Stimulated activated CD4-positive, alpha-beta T cell treated with anti-CD3 and anti-CD28 coated beads, Interleukin-4, amount 100 ng/mL, for 4 hours (primary cell): Measurements from ENCODE around the gene S100A1.
"Not testable (repeated sequence)": the region's sequence is repeated elsewhere in the genome, so short reads cannot be mapped to it uniquely, and the experiment has no call there.

ENCODE experiments used
- DNase-seq, 2 experiments: peaks; one replicate each; pipeline ENCODE4 v3.0.0-alpha.2; 2020

S100A1 gene

DNA sequence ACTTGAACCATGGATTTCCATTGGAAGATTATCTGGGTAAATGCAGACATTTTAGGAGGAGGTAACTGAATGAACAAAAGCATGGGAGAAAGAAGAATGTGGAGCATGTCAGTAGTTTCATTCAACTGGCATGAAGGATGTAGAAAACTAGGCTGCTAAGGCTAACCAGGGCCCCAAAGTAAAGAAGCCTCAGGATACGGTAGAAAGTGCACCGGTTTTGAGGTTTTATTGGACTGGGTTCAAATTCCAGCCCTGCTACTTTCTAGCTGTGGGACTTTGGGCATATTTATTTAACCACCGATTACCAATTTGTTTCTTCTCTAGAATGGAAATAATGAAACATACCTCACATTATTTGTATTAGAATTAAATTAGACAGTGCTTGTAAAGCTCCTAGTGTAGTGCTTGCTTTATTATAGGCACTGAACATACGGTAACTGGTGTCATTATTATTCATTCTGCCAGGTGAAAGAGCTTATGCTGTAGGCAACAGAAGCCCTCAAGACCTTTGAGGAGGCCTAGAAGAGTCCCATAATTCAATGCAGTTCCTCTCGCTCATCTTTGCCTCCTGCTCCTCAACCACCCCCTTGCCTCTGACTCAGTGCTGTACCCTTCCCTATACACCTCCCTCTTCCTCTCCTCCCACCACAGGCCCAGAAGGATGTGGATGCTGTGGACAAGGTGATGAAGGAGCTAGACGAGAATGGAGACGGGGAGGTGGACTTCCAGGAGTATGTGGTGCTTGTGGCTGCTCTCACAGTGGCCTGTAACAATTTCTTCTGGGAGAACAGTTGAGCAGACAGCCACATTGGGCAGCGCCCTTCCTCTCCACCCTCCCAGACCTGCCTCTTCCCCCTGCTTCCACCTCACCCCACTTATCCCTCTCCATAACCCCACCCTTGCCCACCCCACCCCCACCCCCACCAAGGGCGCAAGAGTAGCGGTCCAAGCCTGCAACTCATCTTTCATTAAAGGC, 3.1 kb downstream of the S100A1 start:
- no peak for DNase-seq

DNA sequence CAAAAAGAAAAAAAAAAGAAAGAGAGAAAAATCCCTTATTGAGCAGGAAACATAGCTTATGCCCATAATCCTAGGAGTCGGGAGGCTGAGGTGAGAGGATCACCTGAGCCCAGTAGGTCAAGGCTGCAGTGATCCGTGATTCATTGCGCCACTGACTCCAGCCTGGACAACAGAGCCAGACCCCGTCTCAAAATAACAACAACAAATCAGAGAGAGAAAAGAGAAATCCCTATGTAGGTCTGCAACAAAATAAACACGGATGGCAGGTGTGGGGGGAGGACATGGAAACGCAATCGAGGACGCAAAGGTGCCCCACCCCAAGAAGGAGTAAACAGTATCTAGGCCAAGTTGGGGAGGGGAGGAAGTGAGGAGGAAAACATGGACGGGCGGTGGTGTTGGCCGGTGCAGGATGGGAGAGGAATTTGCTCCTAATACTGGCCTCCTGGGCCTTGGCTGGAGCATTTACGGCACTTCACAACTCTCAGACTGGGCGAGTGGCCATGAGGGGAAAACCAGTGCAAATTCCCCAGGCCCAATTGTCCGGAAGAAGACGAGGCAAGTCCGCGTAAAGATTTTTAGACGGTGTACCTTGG, 5.0 kb downstream of the S100A1 start:
- no peak for DNase-seq

DNA sequence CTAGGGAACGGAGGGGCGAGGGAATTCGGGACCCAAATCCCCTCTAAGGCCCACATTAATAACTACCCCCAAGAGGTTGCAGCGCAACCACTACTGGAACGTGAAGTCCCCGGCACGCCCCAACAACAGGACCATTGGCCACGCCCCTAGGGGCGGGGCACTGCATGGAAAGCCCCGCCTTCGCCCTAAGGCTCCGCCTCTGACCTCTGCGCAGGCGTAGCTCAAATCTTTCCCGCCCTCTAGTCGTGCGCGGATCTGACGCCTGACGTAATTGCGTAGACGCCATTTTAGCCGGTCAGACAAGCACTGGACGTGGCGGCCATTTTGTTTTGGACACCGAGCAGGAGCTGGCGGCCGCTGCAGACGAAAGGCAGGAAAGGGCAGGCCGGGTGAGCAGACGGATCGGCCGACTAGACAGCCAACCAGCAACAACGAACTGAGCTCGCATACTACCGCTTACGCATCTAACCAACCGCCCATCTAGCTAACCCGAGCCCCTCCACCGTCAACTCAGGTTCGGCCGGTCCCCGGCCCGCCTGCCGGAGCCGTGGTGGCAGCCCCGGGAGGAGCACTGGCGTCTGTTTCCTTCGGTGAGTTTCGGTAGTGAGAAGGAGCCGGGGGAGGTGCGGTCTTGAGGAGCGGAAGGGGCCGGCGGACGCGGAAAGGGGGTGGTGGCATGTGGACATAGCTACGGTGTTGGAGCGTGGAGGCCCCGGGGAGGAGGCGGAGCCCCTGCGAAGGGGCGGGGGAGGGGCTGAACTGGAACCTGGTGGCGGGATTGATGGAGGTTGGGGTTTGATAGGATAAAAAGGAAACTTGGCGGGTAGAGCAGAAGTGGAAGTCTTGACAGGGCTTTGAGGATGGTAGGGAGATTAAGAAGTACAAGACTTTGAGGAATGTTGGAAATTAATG, 5.8 kb downstream of the S100A1 start, which contains the start of gene CHTOP:
Gene CHTOP, plus strand, starts transcription at position 313 of the 912 bp plus-strand sequence. CDS start 2,523 bp downstream, outside the sequence.
- DNase-seq: peak; percentile 92 to 96

DNA sequence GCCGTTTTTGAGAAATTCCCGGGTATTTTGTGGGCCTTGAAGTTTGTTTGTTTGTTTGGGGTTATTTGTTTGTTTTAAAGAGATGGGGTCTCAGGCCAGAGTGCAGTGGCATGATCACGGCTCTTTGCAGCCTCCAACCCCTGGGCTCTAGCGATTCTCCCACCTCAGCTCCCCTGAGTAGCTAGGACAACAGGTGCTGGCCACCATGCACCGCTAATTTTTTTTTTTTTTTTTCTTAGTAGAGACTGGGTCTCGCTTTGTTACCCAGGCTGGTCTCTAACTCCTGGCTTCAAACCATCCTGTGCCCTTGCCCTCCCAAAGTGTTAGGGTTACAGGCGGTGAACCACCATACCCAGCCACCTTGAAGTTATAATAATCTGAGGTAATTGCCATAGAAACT, 7.6 kb downstream of the S100A1 start:
- no peak for DNase-seq

DNA sequence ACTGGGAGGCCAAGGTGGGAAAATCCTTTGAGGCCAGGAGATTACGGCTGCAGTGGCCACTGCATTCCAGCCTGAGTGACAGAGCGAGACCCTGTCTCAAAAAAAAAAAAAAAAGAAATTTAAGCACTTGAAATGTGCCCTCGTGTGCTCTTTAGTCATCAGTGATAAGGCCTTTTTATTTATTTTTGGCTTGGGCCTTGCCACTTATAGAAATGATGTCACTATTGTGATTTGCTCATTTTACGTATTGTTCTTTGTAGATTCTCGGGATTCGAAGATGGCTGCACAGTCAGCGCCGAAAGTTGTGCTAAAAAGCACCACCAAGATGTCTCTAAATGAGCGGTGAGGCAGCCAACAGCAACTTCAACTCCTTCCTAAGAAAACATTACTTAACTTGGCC, 8.1 kb downstream of the S100A1 start:
- DNase-seq: no peak

GRCh38 chr1:153638261-153638660, 10.0 kb downstream of the S100A1 start:
- no peak for DNase-seq

DNA sequence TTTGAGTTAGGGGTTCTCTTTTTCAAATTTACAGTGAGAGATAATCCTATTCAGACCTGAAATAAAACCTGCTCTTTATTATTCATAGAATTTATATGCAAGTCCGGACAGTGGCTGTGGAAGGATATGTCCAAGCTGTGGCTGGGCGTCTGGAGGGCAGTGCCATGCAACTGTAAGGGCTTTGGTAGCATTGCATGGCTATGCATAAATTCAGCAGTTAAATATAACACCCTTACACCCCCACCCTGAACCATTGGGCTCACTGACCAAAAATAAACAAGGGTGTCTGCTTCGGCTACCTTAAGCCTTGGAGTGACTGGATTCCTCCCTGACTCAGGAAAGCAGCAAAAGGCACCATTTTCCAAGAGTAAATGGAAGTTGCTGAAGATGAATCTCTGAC, 11.0 kb downstream of the S100A1 start:
- DNase-seq: no peak

DNA sequence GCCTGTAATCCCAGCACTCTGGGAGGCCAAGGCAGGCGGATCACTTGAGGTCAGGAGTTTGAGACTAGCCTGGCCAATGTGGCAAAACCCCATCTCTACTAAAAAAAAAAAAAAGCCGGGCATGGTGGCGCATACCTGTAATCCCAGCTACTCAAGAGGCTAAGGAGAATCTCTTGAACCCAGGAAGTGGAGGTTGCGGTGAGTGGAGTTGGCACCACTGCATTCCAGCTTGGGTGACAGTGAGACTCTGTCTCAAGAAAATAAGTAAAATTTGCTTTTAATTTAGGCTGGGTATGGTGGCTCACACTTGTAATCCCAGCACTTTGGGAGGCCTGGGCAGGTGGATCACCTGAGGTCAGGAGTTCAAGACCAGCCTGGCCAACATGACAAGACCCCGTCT, 12.0 kb downstream of the S100A1 start:
- not testable (repeated sequence) for DNase-seq

DNA sequence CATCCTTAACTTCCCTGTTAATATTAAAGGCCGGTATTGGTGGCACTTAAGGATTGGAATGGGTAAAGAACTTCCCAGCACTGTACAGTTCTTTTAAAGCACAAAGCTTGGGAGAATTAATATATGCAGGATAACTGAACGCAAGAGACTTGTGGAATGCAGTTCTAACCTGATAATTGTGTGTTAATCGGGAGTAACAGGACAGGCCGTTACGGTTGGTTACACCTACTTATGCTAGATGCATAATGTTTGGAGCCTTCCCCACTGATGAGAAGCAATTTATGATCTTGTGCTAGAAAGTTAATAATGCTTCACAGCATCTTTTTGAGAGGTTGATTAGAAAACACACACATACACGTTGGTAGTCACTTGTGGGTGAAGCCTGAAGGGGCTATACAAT, 12.6 kb downstream of the S100A1 start:
- DNase-seq: no peak

DNA sequence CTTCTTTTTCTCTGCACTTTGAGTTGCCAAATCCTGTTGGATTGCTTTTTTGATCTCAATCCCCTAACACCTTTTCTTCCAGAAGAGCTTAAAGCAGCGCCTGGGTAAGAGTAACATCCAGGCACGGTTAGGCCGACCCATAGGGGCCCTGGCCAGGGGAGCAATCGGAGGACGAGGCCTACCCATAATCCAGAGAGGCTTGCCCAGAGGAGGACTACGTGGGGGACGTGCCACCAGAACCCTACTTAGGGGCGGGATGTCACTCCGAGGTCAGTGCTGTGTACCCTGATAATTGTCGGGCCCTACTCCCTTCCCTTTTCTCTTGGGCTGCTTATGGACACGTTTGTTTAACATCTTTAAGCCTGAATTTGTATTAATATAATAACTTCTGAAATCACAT, 13.9 kb downstream of the S100A1 start:
- no peak for DNase-seq

GRCh38 chr1:153643100-153643499, 14.9 kb downstream of the S100A1 start:
- no peak for DNase-seq

- DNase-seq: no peak
Measured at GRCh38 chr1:153643816-153644215, 15.6 kb downstream of the S100A1 start.

- DNase-seq: no peak
Measured at GRCh38 chr1:153646672-153647345, 18.6 kb downstream of the S100A1 start.

DNA sequence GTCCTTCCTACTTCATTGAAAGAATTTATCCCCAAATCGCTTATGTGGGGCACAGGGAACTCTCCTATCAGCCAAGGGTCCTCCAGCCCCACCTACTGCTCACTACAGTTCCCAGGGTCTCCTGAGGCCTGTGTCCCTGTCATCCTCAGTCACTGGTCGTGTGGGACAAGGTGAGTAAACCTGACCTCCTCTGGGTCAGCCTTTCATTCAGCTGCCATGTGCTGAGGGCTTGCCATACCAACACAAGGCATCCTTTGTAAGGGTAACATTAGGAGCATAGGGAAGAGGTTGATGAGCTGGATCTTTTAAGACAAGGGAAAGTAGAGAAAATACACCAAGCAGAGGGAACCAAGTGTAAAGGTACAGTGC, 19.1 kb downstream of the S100A1 start:
- DNase-seq: no peak

- DNase-seq: no peak
Measured at GRCh38 chr1:153648000-153648643, 19.9 kb downstream of the S100A1 start.

DNA sequence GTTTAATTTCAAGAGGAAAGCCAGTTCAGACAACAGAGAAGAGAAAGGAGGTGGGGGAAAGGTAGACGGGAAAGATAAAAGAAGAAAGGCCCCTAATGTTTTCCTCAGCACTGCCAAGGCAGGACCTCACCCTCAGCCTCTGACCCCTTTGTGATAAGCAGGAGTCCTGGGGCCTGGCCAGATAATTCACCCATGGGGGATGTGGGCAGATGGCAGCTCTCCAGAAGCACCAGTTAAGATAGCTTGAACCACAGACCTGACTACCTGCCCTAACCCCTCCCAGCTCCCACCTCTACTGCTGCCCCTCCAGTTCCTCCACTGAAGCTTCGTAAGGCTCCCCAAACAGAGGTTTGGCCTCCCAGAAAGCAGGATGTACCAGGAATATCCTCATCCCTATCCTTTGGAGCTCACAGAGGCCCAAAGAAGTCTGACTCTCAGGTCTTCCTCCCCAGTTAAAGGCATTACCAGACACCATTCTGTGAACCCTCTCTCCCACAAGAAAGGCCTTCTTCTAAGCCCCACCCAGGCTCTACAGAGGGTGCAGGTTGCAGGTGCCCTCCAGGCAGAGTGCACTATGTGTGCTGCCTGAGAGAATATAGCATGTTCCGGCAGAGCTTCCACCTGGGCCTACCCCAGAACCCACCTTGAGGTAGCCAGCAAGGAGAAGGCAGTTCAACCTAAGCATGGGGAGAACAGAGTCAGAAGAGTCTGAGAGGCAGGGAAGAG, 21.1 kb downstream of the S100A1 start:
- DNase-seq: no peak

DNA sequence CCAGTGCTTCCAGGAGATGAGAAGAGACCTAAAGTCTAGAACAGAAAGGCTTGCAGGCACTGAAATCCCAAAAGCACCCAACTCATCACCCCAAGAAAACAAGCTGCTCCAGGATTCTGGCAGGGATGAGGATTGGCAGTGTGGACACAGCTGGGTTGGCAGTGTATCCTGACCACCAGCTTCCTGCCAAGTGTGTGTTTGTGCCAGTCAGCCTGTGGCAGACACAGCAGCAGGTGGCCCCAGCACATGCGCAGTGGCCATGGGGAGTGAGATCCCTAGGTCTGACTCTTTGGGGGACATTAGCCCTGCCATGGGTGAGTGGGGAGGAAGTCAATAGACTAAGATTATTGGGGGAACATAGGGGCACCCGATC, 21.6 kb downstream of the S100A1 start:
- no peak for DNase-seq

GRCh38 chr1:153651771-153652170, 23.5 kb downstream of the S100A1 start:
- no peak for DNase-seq

DNA sequence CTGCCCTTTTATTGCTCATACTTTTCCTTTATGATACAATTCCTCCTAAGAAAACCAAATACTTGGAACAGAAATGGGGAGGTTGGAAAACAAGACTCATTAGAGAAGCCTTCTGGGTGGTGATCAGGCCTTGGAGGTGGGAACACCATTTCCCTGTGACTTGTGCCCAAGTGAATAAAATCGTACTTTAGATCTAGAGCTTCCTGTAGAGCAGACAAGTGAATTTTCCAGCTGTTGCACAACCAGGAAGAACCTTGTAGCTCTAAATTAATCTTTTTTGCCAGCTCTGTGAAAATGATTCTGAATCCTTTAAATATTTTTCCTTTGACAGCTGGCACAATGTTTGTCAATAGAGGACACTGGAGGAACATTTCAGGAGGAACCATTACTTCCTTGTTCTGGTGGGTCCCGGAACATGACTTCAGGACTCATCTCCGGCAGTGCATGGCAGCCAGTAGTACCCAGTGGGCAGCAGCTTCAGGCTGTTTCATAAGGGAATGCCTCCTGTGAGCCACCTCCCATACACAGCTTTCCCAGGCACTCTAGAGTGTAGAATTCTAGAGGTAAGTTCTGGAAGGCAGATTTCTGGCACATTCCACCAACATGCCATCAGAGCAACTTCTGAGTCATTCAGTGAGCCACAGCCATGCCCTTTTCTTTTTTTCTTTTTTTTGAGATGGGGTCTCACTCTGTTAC, 24.7 kb downstream of the S100A1 start:
- DNase-seq: no peak

GRCh38 chr1:153655333-153655732, 27.1 kb downstream of the S100A1 start:
- DNase-seq: no peak
